ENCODE data around the gene PDLIM5. TPM values are rescaled to one million over a fixed set of nuclear protein-coding genes. Genes with fewer than 3 reads are reported as not detected.

Gene PDLIM5
- total RNA-seq, 2 donors from 2014 or later: 418 to 594 TPM

DNA sequence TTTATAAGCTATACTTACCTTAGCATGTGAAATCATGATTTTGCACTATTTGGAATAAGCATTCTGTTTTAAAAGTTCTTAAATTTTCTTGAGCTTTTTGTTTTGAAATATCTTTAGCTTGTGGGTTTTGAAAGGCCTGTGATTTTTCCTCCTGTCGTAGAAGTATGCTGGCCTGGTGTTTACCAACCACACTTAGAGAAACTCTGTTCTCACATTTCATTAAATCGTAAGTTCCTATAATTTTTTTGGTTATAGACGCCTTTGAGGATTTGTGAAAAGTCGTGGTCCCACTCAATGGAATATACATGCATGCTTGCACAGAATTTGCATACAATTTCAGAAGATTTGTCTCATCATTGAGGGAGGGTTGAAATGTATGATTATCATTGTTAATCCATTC lies 63.6 kb downstream of the PDLIM5 start:
- intact Hi-C loops (cut with DNase I): no loop called here
- DNase-seq (ENCODE audit: low spot score): no peak

- intact Hi-C loops (cut with DNase I): no loop called here
- no peak for DNase-seq (ENCODE audit: low spot score)
Measured at GRCh38 chr4:94516067-94516466, 64.3 kb downstream of the PDLIM5 start.

- no peak for DNase-seq (ENCODE audit: low spot score)
- intact Hi-C loops (cut with DNase I): no loop called here
Measured at GRCh38 chr4:94516999-94517398, 65.3 kb downstream of the PDLIM5 start.

GRCh38 chr4:94517492-94517891 lies 65.8 kb downstream of the PDLIM5 start:
- DNase-seq (ENCODE audit: low spot score): no peak
- intact Hi-C loops (cut with DNase I): no loop called here

- intact Hi-C loops (cut with DNase I): no loop called here
- DNase-seq (ENCODE audit: low spot score): no peak
Measured at GRCh38 chr4:94519019-94519418, 67.3 kb downstream of the PDLIM5 start.

- intact Hi-C loops (cut with DNase I): no loop called here
- no peak for DNase-seq (ENCODE audit: low spot score)
Measured at GRCh38 chr4:94519925-94520789, 68.4 kb downstream of the PDLIM5 start.

- DNase-seq (ENCODE audit: low spot score): no peak
- intact Hi-C loops (cut with DNase I): no loop called here
Measured at GRCh38 chr4:94523033-94523580, 71.4 kb downstream of the PDLIM5 start.

GRCh38 chr4:94523617-94524016 lies 71.9 kb downstream of the PDLIM5 start:
- intact Hi-C loops (cut with DNase I): no loop called here

DNA sequence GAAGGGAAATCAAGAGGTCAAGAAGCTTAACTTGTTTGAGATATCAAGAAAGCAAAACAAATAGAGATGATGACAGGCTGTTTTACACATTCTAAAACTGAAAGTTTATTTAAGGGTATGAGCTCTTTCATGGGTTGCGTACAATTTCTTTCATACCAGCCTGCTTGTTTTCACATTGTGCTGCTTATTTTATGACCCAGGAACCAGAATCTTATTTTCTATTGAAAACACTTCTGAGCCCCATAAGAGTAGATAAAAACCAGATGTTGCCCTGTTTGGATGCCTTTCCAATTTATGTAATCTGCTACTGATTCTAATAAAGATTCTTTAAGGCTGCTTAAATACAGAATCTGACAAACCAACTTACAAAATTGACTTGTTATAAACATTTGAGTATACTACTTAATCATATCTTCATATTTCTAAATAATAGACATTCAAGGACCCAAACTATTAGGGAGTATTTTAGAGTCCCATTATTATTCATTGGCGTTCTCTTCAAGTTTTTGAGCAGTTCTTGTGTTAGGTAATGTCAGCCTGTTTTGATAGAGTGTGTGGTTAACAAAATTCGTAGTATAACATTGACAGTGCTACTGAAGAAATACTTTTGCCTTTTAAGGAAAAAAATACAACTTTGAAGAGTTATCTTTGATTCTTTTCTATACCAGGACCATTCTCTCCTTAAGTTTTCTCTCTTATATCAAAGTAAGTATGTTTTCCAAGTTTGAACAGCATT lies 74.4 kb downstream of the PDLIM5 start:
- intact Hi-C loops (cut with DNase I): no loop called here
- no peak for DNase-seq (ENCODE audit: low spot score)

More at GRCh38 chr4:94523617-94524016, 71.9 kb downstream of the PDLIM5 start:
- DNase-seq (ENCODE audit: low spot score): no peak

GRCh38 chr4:94527556-94528233 lies 76.0 kb downstream of the PDLIM5 start:
- intact Hi-C loops (cut with DNase I): no loop called here
- no peak for DNase-seq (ENCODE audit: low spot score)

GRCh38 chr4:94528792-94529451 lies 77.2 kb downstream of the PDLIM5 start:
- DNase-seq (ENCODE audit: low spot score): no peak
- intact Hi-C loops (cut with DNase I): no loop called here

DNA sequence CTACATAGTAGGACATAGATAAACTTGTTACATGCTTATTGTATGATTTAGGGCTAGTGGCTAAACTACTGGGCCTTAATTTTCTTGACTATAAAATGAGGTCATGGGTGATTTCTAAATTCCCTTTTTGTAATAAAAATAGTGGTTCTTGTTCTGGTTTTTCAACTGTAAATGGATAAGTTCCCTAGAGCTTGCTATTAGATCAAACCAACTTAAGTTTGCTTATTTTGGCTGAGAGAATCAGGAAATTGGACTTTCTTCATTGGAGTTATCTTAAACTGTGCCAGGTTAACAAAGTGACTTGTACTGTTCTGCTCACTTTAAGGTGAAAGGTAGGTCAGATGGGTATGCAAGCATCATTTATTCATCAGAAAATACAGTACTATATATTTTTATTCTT lies 78.3 kb downstream of the PDLIM5 start:
- intact Hi-C loops (cut with DNase I): no loop called here
- DNase-seq (ENCODE audit: low spot score): no peak

- no peak for DNase-seq (ENCODE audit: low spot score)
- intact Hi-C loops (cut with DNase I): no loop called here
Measured at GRCh38 chr4:94531991-94532789, 80.4 kb downstream of the PDLIM5 start.

DNA sequence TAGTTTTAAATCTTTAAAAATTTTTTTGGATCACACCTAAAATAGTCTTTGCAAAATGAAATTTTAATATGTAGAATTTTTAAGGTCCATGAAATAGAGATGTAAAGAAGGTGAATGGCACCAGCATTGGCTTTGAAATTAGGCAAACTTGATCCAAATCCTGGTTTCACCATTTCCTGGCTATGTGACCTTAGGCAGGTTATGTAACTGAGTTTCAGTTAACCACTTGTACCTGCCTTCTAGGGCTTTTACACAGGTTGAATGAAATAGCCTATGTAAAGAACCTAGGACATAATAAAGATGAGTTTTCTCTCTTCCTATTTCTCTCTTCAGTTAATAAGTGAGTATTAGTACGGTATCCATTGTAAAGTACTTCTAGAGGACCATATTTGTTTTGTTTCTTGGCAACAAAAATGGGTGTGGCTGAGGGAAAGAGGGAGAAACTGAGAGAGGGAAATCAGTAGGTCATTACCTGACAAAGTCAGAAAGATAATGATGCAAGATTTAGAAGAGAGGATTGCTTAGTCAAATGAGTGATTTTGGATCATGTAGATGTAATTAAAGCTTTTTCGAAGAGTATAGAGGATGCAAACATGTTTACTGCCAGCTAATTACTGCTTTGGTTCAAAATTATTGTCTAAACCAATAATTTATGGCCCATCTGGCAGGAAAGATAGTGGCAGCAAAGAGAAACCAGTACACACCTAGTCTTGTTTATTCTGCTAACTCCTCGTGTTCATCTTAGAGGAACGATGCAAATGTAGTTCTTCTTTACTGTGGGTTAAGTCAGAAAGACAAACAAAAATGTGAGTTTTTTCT lies 81.9 kb downstream of the PDLIM5 start:
- intact Hi-C loops (cut with DNase I): no loop called here
- no peak for DNase-seq (ENCODE audit: low spot score)

- DNase-seq (ENCODE audit: low spot score): no peak
- intact Hi-C loops (cut with DNase I): no loop called here
Measured at GRCh38 chr4:94534401-94535312, 82.9 kb downstream of the PDLIM5 start.

DNA sequence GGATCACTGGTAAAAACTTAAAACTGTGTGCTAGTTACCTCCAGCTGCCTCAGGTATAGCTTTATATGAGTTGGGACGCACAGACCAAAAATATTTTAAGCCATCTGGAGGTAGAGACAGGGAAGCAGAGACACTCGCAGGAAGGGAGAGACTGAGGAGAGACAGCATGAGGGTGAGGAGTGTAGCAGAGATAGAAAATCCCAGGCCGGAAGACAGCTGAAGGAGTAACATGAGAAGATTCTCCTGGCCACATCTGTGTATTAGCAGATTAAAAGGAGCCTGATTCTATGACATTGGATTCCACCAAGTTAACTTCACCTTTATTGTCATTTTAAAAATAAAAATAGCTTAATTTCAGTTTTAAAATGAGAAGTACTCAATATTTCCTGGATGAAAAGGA lies 84.3 kb downstream of the PDLIM5 start:
- DNase-seq (ENCODE audit: low spot score): no peak
- intact Hi-C loops (cut with DNase I): no loop called here

Measured in posterior vena cava (tissue), 2 donors.